HepG2 (cell line): ENCODE data around the gene NOTUM. TPM values are rescaled to one million over a fixed set of nuclear protein-coding genes. Genes with fewer than 3 reads are reported as not detected.

Experiments
- CEBPB ChIP-seq: IDR thresholded peaks from 2 replicates; pipeline ENCODE4 v1.6.1; 2011; ENCODE audit warnings: low read depth, low read length, improper control_type of control experiment, borderline replicate concordance
- CSRNP1 ChIP-seq: sonication (generic); formaldehyde crosslinking; IDR thresholded peaks from 2 replicates; pipeline ENCODE4 v1.8.1; 2023; ENCODE audit warnings: mild to moderate bottlenecking, missing genetic modification reagents
- RCOR2 ChIP-seq: IDR thresholded peaks from 2 replicates; pipeline ENCODE4 v1.6.1; 2016; ENCODE audit warnings: missing biosample characterization, missing genetic modification reagents
- SAP130 ChIP-seq: IDR thresholded peaks from 2 replicates; pipeline ENCODE4 v1.6.1; 2016; ENCODE audit warnings: low read depth
- TARDBP ChIP-seq: sonication (generic); formaldehyde crosslinking; IDR thresholded peaks from 2 replicates; pipeline ENCODE4 v1.8.0; 2022; ENCODE audit warnings: mild to moderate bottlenecking, missing genetic modification reagents
- ZMYM4 ChIP-seq: sonication (generic); formaldehyde crosslinking; IDR thresholded peaks from 2 replicates; pipeline ENCODE4 v1.8.1; 2023; ENCODE audit warnings: mild to moderate bottlenecking, missing genetic modification reagents
- ZNF12 ChIP-seq: sonication (generic); formaldehyde crosslinking; IDR thresholded peaks from 2 replicates; pipeline ENCODE4 v1.5.0; 2020; ENCODE audit warnings: missing genetic modification reagents
- ZNF275 ChIP-seq: sonication (generic); formaldehyde crosslinking; IDR thresholded peaks from 2 replicates; pipeline ENCODE4 v1.8.0; 2022; ENCODE audit warnings: missing genetic modification reagents, mild to moderate bottlenecking, inconsistent platforms, borderline replicate concordance
- ZNF280B ChIP-seq: sonication (generic); formaldehyde crosslinking; IDR thresholded peaks from 2 replicates; pipeline ENCODE4 v1.5.0; 2020; ENCODE audit warnings: missing genetic modification reagents, mild to moderate bottlenecking, borderline replicate concordance
- ZSCAN30 ChIP-seq: sonication (generic); formaldehyde crosslinking; IDR thresholded peaks from 2 replicates; pipeline ENCODE4 v1.5.0; 2020; ENCODE audit warnings: mild to moderate bottlenecking, missing genetic modification reagents
- ZSCAN5A ChIP-seq: sonication (generic); formaldehyde crosslinking; IDR thresholded peaks from 2 replicates; pipeline ENCODE4 v1.8.0; 2022; ENCODE audit warnings: mild to moderate bottlenecking, missing genetic modification reagents, borderline replicate concordance
- polyA plus RNA-seq, 8 experiments: library from polyadenylated mRNA; depleted of rRNA in 3 of 8; stranded (reverse) in 7 of 8; unstranded in 1 of 8; fragments of >200 nt; fragmentation: Illumina TruSeq in 4 of 8; extraction: Trizol in 4 of 8; gene quantifications; 2 replicates each; pipeline versions ENCODE4 v1.2.1 to v1.2.3, GENCODE V29; 2011 to 2016; ENCODE audit warnings: low read depth in 4 of 8, missing spikeins in 1 of 8, mixed read lengths in 1 of 8; ENCODE audit not compliant: insufficient read depth in 1 of 8
- total RNA-seq, 5 experiments: library from RNA; depleted of rRNA; stranded (reverse); fragments of >200 nt; fragmentation: Illumina TruSeq; extraction: Trizol; gene quantifications; 2 replicates each; pipeline ENCODE4 v1.2.3, GENCODE V29; 2016; ENCODE audit warnings: low read depth in 1 of 5

Gene NOTUM
- total and polyA plus RNA-seq, 2 of the 13 experiments (the other 11 are each of a cell fraction or from before 2014, with no cell fraction given), result 150 to 160 TPM

GRCh38 chr17:81961521-81962498 is 823 bp upstream of the NOTUM start (continued):
- TF ChIP-seq CEBPB (no peak), ZSCAN5A (CRISPR knock-in tag) (no peak), SAP130 (CRISPR knock-in tag) (peak; percentile 34), CSRNP1 (no peak), TARDBP (CRISPR knock-in tag) (no peak), ZSCAN30 (CRISPR knock-in tag) (no peak), ZMYM4 (CRISPR knock-in tag) (peak; percentile 27; the same call in 1 of the 2 replicates), ZNF12 (CRISPR knock-in tag) (no peak), RCOR2 (CRISPR knock-in tag) (no peak), ZNF280B (CRISPR knock-in tag) (no peak), ZNF275 (CRISPR knock-in tag) (no peak)
